Natural killer cell (primary cell): ENCODE measurements around the gene PLAGL2. TPM values are rescaled to one million over a fixed set of nuclear protein-coding genes. Genes with fewer than 3 reads are reported as not detected.

ENCODE experiments used
- ATAC-seq, 3 donors: fragments of 150-1000 bp in 2 of 3; fragments of 200-7000 bp in 1 of 3; cut with Tn5 transposase; 1 replicate in 1 of 3; 2 replicates in 2 of 3; pipeline ENCODE4 v1.10.0; 2021; ENCODE audit warnings: mild to moderate bottlenecking in 2 of 3, moderate library complexity in 2 of 3
- DNase-seq, 2 donors: peaks; one replicate each; pipeline versions ENCODE4 v3.0.0 to v3.0.0-alpha.2; 2013 to 2021; ENCODE audit warnings: mixed read lengths in 1 of 2
- H3K27ac ChIP-seq: one replicate; pipeline ENCODE4 v1.5.1; 2013; ENCODE audit warnings: mild to moderate bottlenecking, low read length
- H3K27me3 ChIP-seq: one replicate; pipeline ENCODE4 v1.6.1; 2013; ENCODE audit warnings: low read length; ENCODE audit not compliant: control insufficient read depth, insufficient read depth
- H3K36me3 ChIP-seq: one replicate; pipeline ENCODE4 v1.6.1; 2013; ENCODE audit warnings: low read length; ENCODE audit not compliant: control insufficient read depth, insufficient read depth
- H3K4me1 ChIP-seq: one replicate; pipeline ENCODE4 v1.6.1; 2013; ENCODE audit warnings: low read length; ENCODE audit not compliant: control insufficient read depth, insufficient read depth
- H3K4me3 ChIP-seq: one replicate; pipeline ENCODE4 v1.5.1; 2013; ENCODE audit warnings: low read length
- H3K9me3 ChIP-seq: one replicate; pipeline ENCODE4 v1.6.1; 2013; ENCODE audit warnings: low read length; ENCODE audit not compliant: control insufficient read depth, insufficient read depth
- H3K27ac Mint-ChIP-seq, 2 donors: one replicate each; pipeline ENCODE4 v1.8.0; 2022; ENCODE audit warnings: mild to moderate bottlenecking in 2 of 2, mixed read lengths in 2 of 2, moderate library complexity in 1 of 2
- H3K27me3 Mint-ChIP-seq, 2 donors: one replicate each; pipeline ENCODE4 v1.8.0; 2022; ENCODE audit warnings: low read depth in 2 of 2, mixed read lengths in 2 of 2
- H3K36me3 Mint-ChIP-seq: one replicate; pipeline ENCODE4 v1.8.0; 2022; ENCODE audit warnings: mixed read lengths
- H3K4me1 Mint-ChIP-seq, 2 donors: one replicate each; pipeline ENCODE4 v1.8.0; 2022; ENCODE audit warnings: mixed read lengths in 2 of 2
- H3K4me3 Mint-ChIP-seq: one replicate; pipeline ENCODE4 v1.8.0; 2022; ENCODE audit warnings: mild to moderate bottlenecking, moderate library complexity, mixed read lengths
- H3K9me3 Mint-ChIP-seq, 2 donors: one replicate each; pipeline ENCODE4 v1.8.0; 2022; ENCODE audit warnings: mixed read lengths in 2 of 2
- WGBS: methylation state at CpG from one replicate; pipeline ENCODE4 v1.1.7; 2013; ENCODE audit warnings: missing lambda C conversion rate; ENCODE audit not compliant: insufficient coverage; 5-methylcytosine and 5-hydroxymethylcytosine counted together
- intact Hi-C: fragments of 100-400 bp; cut with micrococcal nuclease; formaldehyde crosslinking; loops from one replicate; pipeline ENCODE4 v1.14.2; 2022
- total RNA-seq, 4 donors: library from RNA; stranded (reverse); fragments of 120-200 nt in 1 of 4; gene quantifications; one replicate each; pipeline versions ENCODE4 v1.2.3 to v1.2.4, GENCODE V29; 2013 to 2022
- TF ChIP-seq, protein P1 (sequence below): fragments of 200-600 bp; IDR thresholded peaks from one replicate; pipeline ENCODE4 v1.8.0; 2022; ENCODE audit warnings: antibody characterized with exemption

PLAGL2 gene
- total RNA-seq, 3 donors from 2014 or later (not counting 1 experiment from before 2014, with no cell fraction given) = 13.5 to 16.6 (median 15.1) TPM

DNA sequence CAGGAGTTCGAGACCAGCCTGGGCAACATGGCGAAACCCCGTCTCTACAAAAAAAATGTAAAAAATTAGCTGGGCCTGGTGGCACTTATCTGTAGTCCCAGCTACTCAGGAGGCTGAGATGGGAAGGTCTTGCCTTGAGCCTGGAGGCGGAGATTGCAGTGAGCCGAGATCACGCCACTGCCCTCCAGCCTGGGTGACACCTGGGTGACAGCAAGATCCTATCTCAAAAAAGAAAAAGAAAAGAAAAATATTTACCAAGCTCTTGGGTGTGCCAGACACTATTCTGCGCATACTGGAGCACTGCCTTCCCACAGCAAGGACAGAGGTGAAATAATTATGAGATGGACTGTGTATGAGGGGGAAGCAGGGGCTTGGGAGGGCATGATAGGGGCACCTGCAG lies 19.8 kb upstream of the PLAGL2 start:
- DNase-seq (no peak), ATAC-seq (no peak)
- Histone ChIP-seq H3K4me1 (peaks cover 4% of the 10 kb centered on the region), H3K27ac (no peak overlapping the region), H3K27me3 (no peaks in the 10 kb centered on the region), H3K9me3 (no peaks in the 10 kb centered on the region), H3K4me3 (no peak overlapping the region), H3K36me3 (peaks cover 42% of the 10 kb centered on the region)
- Mint-ChIP-seq H3K9me3 (no peaks in the 10 kb centered on the region), H3K4me1 (peaks cover 12 to 18% of the 10 kb centered on the region in 2 donors), H3K36me3 (peaks cover 11% of the 10 kb centered on the region), H3K27ac (no peak overlapping the region), H3K27me3 (no peaks in the 10 kb centered on the region), H3K4me3 (no peak overlapping the region)
- whole genome bisulfite sequencing = 96% methylated on average over 7 of the region's 7 CpGs
- TF ChIP-seq, protein P1, sequence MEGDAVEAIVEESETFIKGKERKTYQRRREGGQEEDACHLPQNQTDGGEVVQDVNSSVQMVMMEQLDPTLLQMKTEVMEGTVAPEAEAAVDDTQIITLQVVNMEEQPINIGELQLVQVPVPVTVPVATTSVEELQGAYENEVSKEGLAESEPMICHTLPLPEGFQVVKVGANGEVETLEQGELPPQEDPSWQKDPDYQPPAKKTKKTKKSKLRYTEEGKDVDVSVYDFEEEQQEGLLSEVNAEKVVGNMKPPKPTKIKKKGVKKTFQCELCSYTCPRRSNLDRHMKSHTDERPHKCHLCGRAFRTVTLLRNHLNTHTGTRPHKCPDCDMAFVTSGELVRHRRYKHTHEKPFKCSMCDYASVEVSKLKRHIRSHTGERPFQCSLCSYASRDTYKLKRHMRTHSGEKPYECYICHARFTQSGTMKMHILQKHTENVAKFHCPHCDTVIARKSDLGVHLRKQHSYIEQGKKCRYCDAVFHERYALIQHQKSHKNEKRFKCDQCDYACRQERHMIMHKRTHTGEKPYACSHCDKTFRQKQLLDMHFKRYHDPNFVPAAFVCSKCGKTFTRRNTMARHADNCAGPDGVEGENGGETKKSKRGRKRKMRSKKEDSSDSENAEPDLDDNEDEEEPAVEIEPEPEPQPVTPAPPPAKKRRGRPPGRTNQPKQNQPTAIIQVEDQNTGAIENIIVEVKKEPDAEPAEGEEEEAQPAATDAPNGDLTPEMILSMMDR = no peak
- intact Hi-C loops = no loop called here

- Mint-ChIP-seq H3K27me3 (no peaks in the 10 kb centered on the region), H3K36me3 (peaks cover 4% of the 10 kb centered on the region), H3K4me1 (peaks cover 3 to 9% of the 10 kb centered on the region in 2 donors), H3K4me3 (no peak overlapping the region), H3K9me3 (no peaks in the 10 kb centered on the region), H3K27ac (no peak overlapping the region)
- intact Hi-C loops = no loop called here
- no peaks in the 10 kb centered on the region for H3K9me3 ChIP-seq
- no peak overlapping the region for H3K27ac ChIP-seq
- DNase-seq (no peak), ATAC-seq (no peak)
- TF ChIP-seq, protein P1 = no peak
- no peaks in the 10 kb centered on the region for H3K27me3 ChIP-seq
- peaks cover 41% of the 10 kb centered on the region for H3K36me3 ChIP-seq
- no peaks in the 10 kb centered on the region for H3K4me1 ChIP-seq
- no CpG with 5 or more reads among the region's 1 CpG for WGBS
- no peak overlapping the region for H3K4me3 ChIP-seq
Observed at GRCh38 chr20:32226391-32226790, 18.8 kb upstream of the PLAGL2 start.

DNA sequence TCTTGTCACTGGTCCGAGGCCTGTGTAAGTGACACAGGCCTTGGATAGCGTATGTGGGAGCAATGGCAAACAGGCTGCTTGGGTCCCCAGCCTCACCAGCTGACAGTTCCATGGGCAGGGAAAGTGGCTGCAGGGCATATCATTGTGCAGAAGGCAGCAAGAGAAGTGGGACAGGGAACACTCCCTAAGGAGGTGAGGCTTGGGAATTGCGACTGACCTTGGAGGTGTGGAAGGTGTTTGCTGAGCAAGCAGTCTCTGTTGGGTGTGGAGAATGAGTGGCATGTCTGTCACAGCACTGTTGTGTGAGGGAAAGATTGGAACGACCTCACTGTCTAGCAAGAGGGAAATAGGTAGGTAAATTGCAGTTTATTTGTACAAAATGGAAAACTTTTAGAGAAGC lies 16.9 kb upstream of the PLAGL2 start:
- intact Hi-C loops = no loop called here
- Histone ChIP-seq H3K4me1 (no peaks in the 10 kb centered on the region), H3K4me3 (no peak overlapping the region), H3K27me3 (no peaks in the 10 kb centered on the region), H3K27ac (no peak overlapping the region), H3K36me3 (peaks cover 41% of the 10 kb centered on the region), H3K9me3 (no peaks in the 10 kb centered on the region)
- H3K36me3 Mint-ChIP-seq = no peaks in the 10 kb centered on the region
- 93% methylated on average over 4 of the region's 4 CpGs for WGBS
- no peak overlapping the region for H3K4me3 Mint-ChIP-seq
- TF ChIP-seq, protein P1 = no peak
- DNase-seq (no peak), ATAC-seq (no peak)
- no peak overlapping the region for H3K27ac Mint-ChIP-seq
- no peaks in the 10 kb centered on the region for H3K27me3 Mint-ChIP-seq
- H3K4me1 Mint-ChIP-seq = peaks cover 0 to 5% of the 10 kb centered on the region in 2 donors
- H3K9me3 Mint-ChIP-seq = no peaks in the 10 kb centered on the region

- Histone ChIP-seq H3K4me1 (no peaks in the 10 kb centered on the region), H3K27me3 (no peaks in the 10 kb centered on the region), H3K4me3 (no peak overlapping the region), H3K36me3 (peaks cover 61% of the 10 kb centered on the region), H3K9me3 (no peaks in the 10 kb centered on the region), H3K27ac (no peak overlapping the region)
- intact Hi-C loops = no loop called here
- 100% methylated on average over 5 of the region's 5 CpGs for WGBS
- DNase-seq (no peak), ATAC-seq (no peak)
- Mint-ChIP-seq H3K4me1 (no peaks in the 10 kb centered on the region), H3K36me3 (no peaks in the 10 kb centered on the region), H3K27me3 (no peaks in the 10 kb centered on the region), H3K4me3 (no peak overlapping the region), H3K27ac (no peak overlapping the region), H3K9me3 (no peaks in the 10 kb centered on the region)
- TF ChIP-seq, protein P1 = no peak
Observed at GRCh38 chr20:32218156-32218900, 10.8 kb upstream of the PLAGL2 start.
